HG03066 (cell line): ENCODE data around the gene UST.
"Not testable (repeated sequence)": the region's sequence is repeated elsewhere in the genome, so short reads cannot be mapped to it uniquely, and the experiment has no call there.

Experiments
- ATAC-seq: cut with Tn5 transposase; IDR thresholded peaks from one replicate; pipeline ENCODE4 v1.9.1; 2021; ENCODE audit warnings: low read depth; ENCODE audit not compliant: unreplicated experiment

The UST gene

GRCh38 chr6:148762231-148762630 is 15.4 kb downstream of the UST start:
- no peak for ATAC-seq

- not testable (repeated sequence) for ATAC-seq
Measured at GRCh38 chr6:148764259-148765020, 17.6 kb downstream of the UST start.

GRCh38 chr6:148765898-148766808 is 19.3 kb downstream of the UST start:
- ATAC-seq: no peak

- no peak for ATAC-seq
Measured at GRCh38 chr6:148768646-148769270, 21.9 kb downstream of the UST start.

GRCh38 chr6:148769304-148769968 is 22.6 kb downstream of the UST start:
- no peak for ATAC-seq

GRCh38 chr6:148770408-148771211 is 23.8 kb downstream of the UST start:
- no peak for ATAC-seq

GRCh38 chr6:148771212-148771601 is 24.4 kb downstream of the UST start:
- no peak for ATAC-seq

GRCh38 chr6:148771896-148772554 is 25.2 kb downstream of the UST start:
- no peak for ATAC-seq

- ATAC-seq: no peak
Measured at GRCh38 chr6:148775161-148775560, 28.3 kb downstream of the UST start.

- no peak for ATAC-seq
Measured at GRCh38 chr6:148776321-148777308, 29.8 kb downstream of the UST start.

GRCh38 chr6:148779142-148779562 is 32.3 kb downstream of the UST start:
- ATAC-seq: no peak

- not testable (repeated sequence) for ATAC-seq
Measured at GRCh38 chr6:148780423-148780822, 33.6 kb downstream of the UST start.

- peak; percentile 94 for ATAC-seq
Measured at GRCh38 chr6:148780918-148781436, 34.1 kb downstream of the UST start.

GRCh38 chr6:148789948-148790347 is 43.1 kb downstream of the UST start:
- ATAC-seq: no peak

GRCh38 chr6:148790404-148790803 is 43.6 kb downstream of the UST start:
- ATAC-seq: no peak

- no peak for ATAC-seq
Measured at GRCh38 chr6:148790817-148791216, 44.0 kb downstream of the UST start.

- no peak for ATAC-seq
Measured at GRCh38 chr6:148791372-148791771, 44.5 kb downstream of the UST start.

- no peak for ATAC-seq
Measured at GRCh38 chr6:148793721-148794120, 46.9 kb downstream of the UST start.
